ENCODE measurements around the gene C4orf50. TPM values are rescaled to one million over a fixed set of nuclear protein-coding genes. Genes with fewer than 3 reads are reported as not detected.
"Not testable (repeated sequence)": the region's sequence is repeated elsewhere in the genome, so short reads cannot be mapped to it uniquely, and the experiment has no call there.

The C4orf50 gene
- total and polyA plus RNA-seq, 2 experiments from 2014 or later = 0.06 to 0.31 TPM

DNA sequence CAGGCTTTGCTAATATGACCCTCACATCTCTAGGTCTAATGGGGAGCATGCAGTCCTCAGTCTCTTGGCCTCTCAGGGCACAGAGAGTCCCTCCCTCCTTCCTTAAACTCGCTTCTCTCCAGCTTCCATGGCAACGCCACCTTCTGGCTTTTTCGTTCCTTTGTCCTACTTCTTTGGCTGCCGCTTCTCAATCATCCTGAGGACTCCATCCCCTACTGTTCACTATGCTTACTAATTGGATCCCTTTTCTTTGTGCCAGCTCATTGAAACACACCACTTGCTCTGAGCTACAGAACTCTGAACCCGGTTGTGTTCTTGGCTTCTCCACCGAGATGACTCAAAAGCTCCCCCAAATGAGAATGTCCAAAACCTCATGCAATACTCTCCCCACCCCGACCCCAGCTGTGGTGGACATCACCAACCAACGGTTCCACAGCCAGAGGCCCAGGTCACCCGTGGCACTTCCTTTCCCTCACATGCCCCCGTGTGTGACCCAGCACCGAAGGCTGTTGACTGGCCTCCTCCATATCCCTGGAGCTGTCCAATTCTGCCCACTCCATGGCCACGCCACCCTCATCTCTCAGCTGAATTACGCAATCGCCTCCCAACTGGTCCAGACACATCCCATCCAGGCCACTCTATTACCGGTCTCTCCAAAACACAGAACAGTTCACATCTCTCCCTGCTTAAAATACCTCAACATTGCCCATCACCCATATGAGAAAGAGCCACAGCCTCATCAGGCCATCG is 160.0 kb downstream of the C4orf50 start:
- no peaks in the 10 kb centered on the region for H3K27me3 Mint-ChIP-seq (ENCODE audit: insufficient read depth, low read depth, poor library complexity)
- no peaks in the 10 kb centered on the region for H3F3A ChIP-seq (replicated peaks; ENCODE audit: low read depth)
- H3K4me1 Mint-ChIP-seq = peaks cover 6% of the 10 kb centered on the region
- DNase-seq (ENCODE audit: low spot score) = no peak
- H3K4me3 Mint-ChIP-seq = no peak overlapping the region
- no peak overlapping the region for H2AFZ ChIP-seq
- H3K9me3 Mint-ChIP-seq = no peaks in the 10 kb centered on the region
- no peak overlapping the region for H3K27ac Mint-ChIP-seq
- peaks cover under 1% of the 10 kb centered on the region; the same call in 1 of the 2 replicates for H3K4me1 ChIP-seq (ENCODE audit: insufficient read depth)
- no peak overlapping the region for H3K27ac ChIP-seq (ENCODE audit: low read depth)
- no peak overlapping the region for H3K4me3 ChIP-seq
- no peak overlapping the region for H3K4me2 ChIP-seq
- peaks cover 8% of the 10 kb centered on the region for H3K36me3 Mint-ChIP-seq (ENCODE audit: low read depth)
- peaks cover 29% of the 10 kb centered on the region for H4K20me1 ChIP-seq (replicated peaks; ENCODE audit: insufficient read depth)
- H3K27me3 ChIP-seq (ENCODE audit: insufficient read depth) = no peaks in the 10 kb centered on the region
- peaks cover 50% of the 10 kb centered on the region for H3K79me2 ChIP-seq (replicated peaks; ENCODE audit: insufficient read depth)
- peaks cover 20% of the 10 kb centered on the region for H3K36me3 ChIP-seq (ENCODE audit: insufficient read depth)
- H3K9me2 ChIP-seq (ENCODE audit: insufficient read depth) = no peaks in the 10 kb centered on the region
- TF ChIP-seq, protein P1, sequence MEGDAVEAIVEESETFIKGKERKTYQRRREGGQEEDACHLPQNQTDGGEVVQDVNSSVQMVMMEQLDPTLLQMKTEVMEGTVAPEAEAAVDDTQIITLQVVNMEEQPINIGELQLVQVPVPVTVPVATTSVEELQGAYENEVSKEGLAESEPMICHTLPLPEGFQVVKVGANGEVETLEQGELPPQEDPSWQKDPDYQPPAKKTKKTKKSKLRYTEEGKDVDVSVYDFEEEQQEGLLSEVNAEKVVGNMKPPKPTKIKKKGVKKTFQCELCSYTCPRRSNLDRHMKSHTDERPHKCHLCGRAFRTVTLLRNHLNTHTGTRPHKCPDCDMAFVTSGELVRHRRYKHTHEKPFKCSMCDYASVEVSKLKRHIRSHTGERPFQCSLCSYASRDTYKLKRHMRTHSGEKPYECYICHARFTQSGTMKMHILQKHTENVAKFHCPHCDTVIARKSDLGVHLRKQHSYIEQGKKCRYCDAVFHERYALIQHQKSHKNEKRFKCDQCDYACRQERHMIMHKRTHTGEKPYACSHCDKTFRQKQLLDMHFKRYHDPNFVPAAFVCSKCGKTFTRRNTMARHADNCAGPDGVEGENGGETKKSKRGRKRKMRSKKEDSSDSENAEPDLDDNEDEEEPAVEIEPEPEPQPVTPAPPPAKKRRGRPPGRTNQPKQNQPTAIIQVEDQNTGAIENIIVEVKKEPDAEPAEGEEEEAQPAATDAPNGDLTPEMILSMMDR (conservative IDR thresholded peaks at IDR 0.05; ENCODE audit: low read depth in 2 of 2) = 0 out of 4 replicates have a peak, but pooled peaks of 1 of the 2 experiments have one; percentile 8
- TF ChIP-seq POLR2AphosphoS5 (IDR thresholded peaks at IDR 0.05; ENCODE audit: low read depth) = no peak
- no peak for ATAC-seq

DNA sequence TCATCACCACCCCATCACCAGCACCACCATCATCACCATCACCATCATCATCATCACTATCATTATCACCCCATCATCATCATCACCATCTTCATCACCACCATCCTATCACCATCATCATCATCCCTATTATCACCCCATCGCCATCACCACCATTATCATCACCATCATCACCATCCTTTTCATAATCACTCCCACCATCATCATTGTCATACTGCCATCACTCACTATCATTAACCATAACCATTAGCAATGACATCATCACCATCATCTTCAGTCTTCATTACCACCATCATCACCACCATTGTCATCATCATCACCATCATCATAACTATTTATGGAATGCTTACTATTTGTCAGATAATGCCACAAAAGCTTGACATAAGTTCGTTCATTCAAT is 161.0 kb downstream of the C4orf50 start:
- no peaks in the 10 kb centered on the region for H3F3A ChIP-seq (replicated peaks; ENCODE audit: low read depth)
- H3K4me1 Mint-ChIP-seq = peaks cover 10% of the 10 kb centered on the region
- H3K27ac Mint-ChIP-seq = no peak overlapping the region
- peaks cover 31% of the 10 kb centered on the region for H4K20me1 ChIP-seq (replicated peaks; ENCODE audit: insufficient read depth)
- no peaks in the 10 kb centered on the region for H3K4me1 ChIP-seq (ENCODE audit: insufficient read depth)
- peaks cover 20% of the 10 kb centered on the region for H3K36me3 ChIP-seq (ENCODE audit: insufficient read depth)
- H3K4me2 ChIP-seq = no peak overlapping the region
- DNase-seq (ENCODE audit: low spot score) (no peak), ATAC-seq (no peak)
- H3K27ac ChIP-seq (ENCODE audit: low read depth) = no peak overlapping the region
- H3K27me3 Mint-ChIP-seq (ENCODE audit: insufficient read depth, low read depth, poor library complexity) = no peaks in the 10 kb centered on the region
- H3K36me3 Mint-ChIP-seq (ENCODE audit: low read depth) = peaks cover 5% of the 10 kb centered on the region
- H3K4me3 ChIP-seq = no peak overlapping the region
- no peaks in the 10 kb centered on the region for H3K27me3 ChIP-seq (ENCODE audit: insufficient read depth)
- H3K9me2 ChIP-seq (ENCODE audit: insufficient read depth) = no peaks in the 10 kb centered on the region
- no peak for TF ChIP-seq NANOG (IDR thresholded peaks at IDR 0.05; ENCODE audit: borderline replicate concordance)
- TF ChIP-seq, protein P2, sequence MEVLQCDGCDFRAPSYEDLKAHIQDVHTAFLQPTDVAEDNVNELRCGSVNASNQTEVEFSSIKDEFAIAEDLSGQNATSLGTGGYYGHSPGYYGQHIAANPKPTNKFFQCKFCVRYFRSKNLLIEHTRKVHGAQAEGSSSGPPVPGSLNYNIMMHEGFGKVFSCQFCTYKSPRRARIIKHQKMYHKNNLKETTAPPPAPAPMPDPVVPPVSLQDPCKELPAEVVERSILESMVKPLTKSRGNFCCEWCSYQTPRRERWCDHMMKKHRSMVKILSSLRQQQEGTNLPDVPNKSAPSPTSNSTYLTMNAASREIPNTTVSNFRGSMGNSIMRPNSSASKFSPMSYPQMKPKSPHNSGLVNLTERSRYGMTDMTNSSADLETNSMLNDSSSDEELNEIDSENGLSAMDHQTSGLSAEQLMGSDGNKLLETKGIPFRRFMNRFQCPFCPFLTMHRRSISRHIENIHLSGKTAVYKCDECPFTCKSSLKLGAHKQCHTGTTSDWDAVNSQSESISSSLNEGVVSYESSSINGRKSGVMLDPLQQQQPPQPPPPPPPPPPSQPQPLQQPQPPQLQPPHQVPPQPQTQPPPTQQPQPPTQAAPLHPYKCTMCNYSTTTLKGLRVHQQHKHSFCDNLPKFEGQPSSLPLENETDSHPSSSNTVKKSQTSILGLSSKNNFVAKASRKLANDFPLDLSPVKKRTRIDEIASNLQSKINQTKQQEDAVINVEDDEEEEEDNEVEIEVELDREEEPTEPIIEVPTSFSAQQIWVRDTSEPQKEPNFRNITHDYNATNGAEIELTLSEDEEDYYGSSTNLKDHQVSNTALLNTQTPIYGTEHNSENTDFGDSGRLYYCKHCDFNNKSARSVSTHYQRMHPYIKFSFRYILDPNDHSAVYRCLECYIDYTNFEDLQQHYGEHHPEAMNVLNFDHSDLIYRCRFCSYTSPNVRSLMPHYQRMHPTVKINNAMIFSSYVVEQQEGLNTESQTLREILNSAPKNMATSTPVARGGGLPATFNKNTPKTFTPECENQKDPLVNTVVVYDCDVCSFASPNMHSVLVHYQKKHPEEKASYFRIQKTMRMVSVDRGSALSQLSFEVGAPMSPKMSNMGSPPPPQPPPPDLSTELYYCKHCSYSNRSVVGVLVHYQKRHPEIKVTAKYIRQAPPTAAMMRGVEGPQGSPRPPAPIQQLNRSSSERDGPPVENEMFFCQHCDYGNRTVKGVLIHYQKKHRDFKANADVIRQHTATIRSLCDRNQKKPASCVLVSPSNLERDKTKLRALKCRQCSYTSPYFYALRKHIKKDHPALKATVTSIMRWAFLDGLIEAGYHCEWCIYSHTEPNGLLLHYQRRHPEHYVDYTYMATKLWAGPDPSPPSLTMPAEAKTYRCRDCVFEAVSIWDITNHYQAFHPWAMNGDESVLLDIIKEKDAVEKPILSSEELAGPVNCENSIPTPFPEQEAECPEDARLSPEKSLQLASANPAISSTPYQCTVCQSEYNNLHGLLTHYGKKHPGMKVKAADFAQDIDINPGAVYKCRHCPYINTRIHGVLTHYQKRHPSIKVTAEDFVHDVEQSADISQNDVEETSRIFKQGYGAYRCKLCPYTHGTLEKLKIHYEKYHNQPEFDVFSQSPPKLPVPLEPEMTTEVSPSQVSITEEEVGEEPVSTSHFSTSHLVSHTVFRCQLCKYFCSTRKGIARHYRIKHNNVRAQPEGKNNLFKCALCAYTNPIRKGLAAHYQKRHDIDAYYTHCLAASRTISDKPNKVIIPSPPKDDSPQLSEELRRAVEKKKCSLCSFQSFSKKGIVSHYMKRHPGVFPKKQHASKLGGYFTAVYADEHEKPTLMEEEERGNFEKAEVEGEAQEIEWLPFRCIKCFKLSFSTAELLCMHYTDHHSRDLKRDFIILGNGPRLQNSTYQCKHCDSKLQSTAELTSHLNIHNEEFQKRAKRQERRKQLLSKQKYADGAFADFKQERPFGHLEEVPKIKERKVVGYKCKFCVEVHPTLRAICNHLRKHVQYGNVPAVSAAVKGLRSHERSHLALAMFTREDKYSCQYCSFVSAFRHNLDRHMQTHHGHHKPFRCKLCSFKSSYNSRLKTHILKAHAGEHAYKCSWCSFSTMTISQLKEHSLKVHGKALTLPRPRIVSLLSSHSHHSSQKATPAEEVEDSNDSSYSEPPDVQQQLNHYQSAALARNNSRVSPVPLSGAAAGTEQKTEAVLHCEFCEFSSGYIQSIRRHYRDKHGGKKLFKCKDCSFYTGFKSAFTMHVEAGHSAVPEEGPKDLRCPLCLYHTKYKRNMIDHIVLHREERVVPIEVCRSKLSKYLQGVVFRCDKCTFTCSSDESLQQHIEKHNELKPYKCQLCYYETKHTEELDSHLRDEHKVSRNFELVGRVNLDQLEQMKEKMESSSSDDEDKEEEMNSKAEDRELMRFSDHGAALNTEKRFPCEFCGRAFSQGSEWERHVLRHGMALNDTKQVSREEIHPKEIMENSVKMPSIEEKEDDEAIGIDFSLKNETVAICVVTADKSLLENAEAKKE (CRISPR knock-in tag; IDR thresholded peaks at IDR 0.05) = no peak
- TF ChIP-seq CREB1 (CRISPR knock-in tag; IDR thresholded peaks at IDR 0.05; ENCODE audit: low read depth) = no peak
- TF ChIP-seq ZNF331 (CRISPR knock-in tag; IDR thresholded peaks at IDR 0.05; ENCODE audit: low read depth) = no peak
- TF ChIP-seq EZH2phosphoT487 (IDR thresholded peaks at IDR 0.05; ENCODE audit: unreplicated experiment) = no peak
- no peak for TF ChIP-seq EZH2 (IDR thresholded peaks at IDR 0.05; ENCODE audit: low read depth, unreplicated experiment)
- no peak overlapping the region for H2AFZ ChIP-seq
- no peak overlapping the region for H3K4me3 Mint-ChIP-seq
- H3K9me3 Mint-ChIP-seq = no peaks in the 10 kb centered on the region
- H3K79me2 ChIP-seq (replicated peaks; ENCODE audit: insufficient read depth) = peaks cover 43% of the 10 kb centered on the region

DNA sequence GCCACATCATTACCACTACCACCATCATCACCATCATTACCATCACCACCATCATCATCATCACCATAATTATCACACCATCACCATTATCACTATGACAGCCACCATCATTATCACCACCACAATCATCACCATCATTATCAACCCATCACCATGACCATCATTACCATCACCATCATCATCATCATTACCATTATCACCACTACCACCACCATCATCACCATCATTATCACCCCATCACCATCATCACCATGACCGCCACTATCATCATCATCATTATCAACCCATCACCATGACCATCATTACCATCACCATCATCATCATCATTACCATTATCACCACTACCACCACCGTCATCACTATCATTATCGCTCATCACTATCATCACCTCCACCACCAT is 161.9 kb downstream of the C4orf50 start:
- H3K27ac ChIP-seq (ENCODE audit: low read depth); H3K36me3 Mint-ChIP-seq (ENCODE audit: low read depth); DNase-seq (ENCODE audit: low spot score); H3K27me3 ChIP-seq (ENCODE audit: insufficient read depth); H2AFZ ChIP-seq; ATAC-seq; H3K4me3 Mint-ChIP-seq; H3K27ac Mint-ChIP-seq; H3K4me3 ChIP-seq; H3K4me2 ChIP-seq; H3F3A ChIP-seq (replicated peaks; ENCODE audit: low read depth); H3K9me2 ChIP-seq (ENCODE audit: insufficient read depth); H3K4me1 ChIP-seq (ENCODE audit: insufficient read depth); H3K27me3 Mint-ChIP-seq (ENCODE audit: insufficient read depth, low read depth, poor library complexity); H3K9me3 Mint-ChIP-seq: not testable (repeated sequence)
- Histone ChIP-seq H3K36me3 (ENCODE audit: insufficient read depth) (peaks cover 22% of the 10 kb centered on the region), H4K20me1 (replicated peaks; ENCODE audit: insufficient read depth) (peaks cover 33% of the 10 kb centered on the region), H3K79me2 (replicated peaks; ENCODE audit: insufficient read depth) (peaks cover 45% of the 10 kb centered on the region)
- peaks cover 10% of the 10 kb centered on the region; the same call in 2 of the 3 replicates for H3K4me1 Mint-ChIP-seq

Measured in GM23338 (cell line).